SH-SY5Y (cell line): ENCODE data around the gene INAVA.

Source experiments
- GATA2 ChIP-seq: IDR thresholded peaks from 2 replicates; pipeline ENCODE4 v1.6.1; 2011; ENCODE audit warnings: mild to moderate bottlenecking, low read depth, low read length
- GATA3 ChIP-seq: IDR thresholded peaks from 2 replicates; pipeline ENCODE4 v1.6.1; 2011; ENCODE audit warnings: low read depth, mild to moderate bottlenecking, low read length, moderate library complexity

GRCh38 chr1:200934676-200935245, 40.1 kb downstream of the INAVA start:
- TF ChIP-seq GATA3 (no peak), GATA2 (no peak)
